Activated CD4-positive, CD25-positive, alpha-beta regulatory T cell (primary cell): ENCODE data around the gene FCRLB.
"Not testable (repeated sequence)": the region's sequence is repeated elsewhere in the genome, so short reads cannot be mapped to it uniquely, and the experiment has no call there.

ENCODE experiments used
- DNase-seq, 4 experiments: peaks; one replicate each; lab custom pipeline; 2025; lab: John Stamatoyannopoulos, UW

Gene FCRLB, protein sequence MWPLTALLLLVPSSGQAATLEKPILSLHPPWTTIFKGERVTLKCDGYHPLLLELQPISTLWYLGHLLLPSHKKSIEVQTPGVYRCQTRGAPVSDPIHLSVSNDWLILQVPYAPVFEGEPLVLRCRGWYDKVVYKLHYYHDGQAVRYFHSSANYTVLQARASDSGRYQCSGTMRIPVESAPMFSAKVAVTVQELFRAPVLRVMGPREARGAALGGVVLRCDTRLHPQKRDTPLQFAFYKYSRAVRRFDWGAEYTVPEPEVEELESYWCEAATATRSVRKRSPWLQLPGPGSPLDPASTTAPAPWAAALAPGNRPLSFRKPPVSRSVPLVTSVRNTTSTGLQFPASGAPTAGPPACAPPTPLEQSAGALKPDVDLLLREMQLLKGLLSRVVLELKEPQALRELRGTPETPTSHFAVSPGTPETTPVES

GRCh38 chr1:161720956-161721737, at the start of gene FCRLB:
FCRLB (plus strand) TSS chr1:161721544; CDS start chr1:161722673, 1,129 bp downstream.
- no peak for DNase-seq

DNA sequence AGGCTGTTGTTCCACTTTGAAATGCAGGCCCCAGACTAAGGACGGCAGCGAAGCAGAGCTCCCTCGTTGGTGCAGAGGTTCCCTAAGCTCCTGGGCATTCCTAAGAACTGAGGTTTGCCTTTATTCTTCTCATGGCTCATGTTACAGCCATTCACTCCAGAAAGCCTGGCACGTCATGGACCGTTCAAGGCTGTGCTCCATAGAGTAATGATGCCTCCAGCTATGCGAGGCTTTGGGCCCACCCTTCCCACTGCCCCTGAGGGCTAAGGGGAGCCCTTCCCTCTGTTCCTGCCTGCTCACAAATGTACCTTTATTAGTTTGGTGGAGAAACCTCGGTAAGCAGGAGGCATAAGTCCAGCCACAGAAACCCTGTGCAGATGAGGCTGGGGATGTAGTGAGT, 47.9 kb upstream of the FCRLB start:
- not testable (repeated sequence) for DNase-seq

- DNase-seq, result not testable (repeated sequence)
Measured at GRCh38 chr1:161674447-161674846, 46.9 kb upstream of the FCRLB start.

- DNase-seq, result not testable (repeated sequence)
Measured at GRCh38 chr1:161674908-161675307, 46.4 kb upstream of the FCRLB start.

DNA sequence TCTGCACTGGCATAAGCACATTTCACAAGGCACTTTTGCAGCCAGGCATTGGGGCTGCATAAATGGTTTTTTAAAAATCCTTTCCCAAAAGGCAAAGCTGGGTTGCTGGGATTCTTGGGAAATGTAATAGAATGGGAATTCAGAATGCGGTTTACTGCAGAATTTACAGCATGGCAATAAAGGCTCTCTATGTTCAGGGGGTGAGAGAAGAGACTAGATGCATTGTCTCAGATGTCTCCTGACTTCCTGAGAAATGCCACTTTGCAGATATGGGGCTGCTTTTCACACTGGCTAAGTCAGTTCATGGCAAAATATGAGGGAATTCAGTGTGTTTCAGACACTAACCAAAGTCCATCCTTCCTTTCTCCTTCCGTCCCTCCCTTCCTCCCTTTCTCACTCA, 44.9 kb upstream of the FCRLB start:
- DNase-seq, result no peak

DNA sequence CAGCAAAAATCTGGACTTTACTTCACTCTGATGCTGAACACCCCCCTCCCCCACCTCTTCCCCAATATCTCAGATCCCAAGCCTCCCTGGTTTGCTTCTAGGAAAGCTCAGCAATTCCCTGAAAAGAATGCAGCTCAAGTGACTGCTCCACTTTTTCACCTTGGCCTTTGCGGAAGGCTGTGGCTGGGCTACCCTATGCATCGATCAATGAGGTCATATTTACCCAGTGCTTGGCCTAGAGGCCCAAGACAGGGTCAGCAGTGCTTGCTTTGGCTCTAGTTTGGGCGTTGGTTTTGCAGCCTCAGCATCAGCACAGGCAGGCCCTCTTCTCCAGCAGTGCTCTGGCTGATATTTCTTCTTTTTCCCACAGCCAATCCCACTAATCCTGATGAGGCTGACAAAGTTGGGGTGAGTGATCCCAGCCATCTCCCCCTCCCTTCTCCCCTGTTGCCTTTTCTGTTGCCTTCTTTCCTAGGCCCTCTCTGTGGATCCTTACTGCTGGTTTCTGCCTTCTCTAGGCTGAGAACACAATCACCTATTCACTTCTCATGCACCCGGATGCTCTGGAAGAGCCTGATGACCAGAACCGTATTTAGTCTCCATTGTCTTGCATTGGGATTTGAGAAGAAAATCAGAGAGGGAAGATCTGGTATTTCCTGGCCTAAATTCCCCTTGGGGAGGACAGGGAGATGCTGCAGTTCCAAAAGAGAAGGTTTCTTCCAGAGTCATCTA, 44.2 kb upstream of the FCRLB start:
- DNase-seq, result no peak

DNA sequence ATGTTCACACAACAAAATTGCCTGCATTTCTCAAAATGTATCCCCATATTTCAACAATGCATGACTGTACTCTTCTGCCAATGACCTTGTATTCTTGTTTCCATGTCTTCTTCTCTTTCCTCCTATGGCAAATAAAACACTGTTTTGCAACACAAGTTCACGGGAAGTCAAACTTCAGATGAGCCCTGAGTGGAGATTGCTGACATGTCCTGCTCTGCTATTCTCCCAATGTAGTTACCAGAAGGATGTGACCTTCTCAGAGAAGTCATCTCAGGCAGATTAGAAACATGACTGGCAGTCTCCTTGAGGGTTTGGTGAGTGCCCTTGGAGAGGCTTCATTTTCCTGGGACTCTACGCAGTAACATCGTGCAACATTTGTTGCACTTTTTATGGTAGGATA, 42.8 kb upstream of the FCRLB start:
- no peak for DNase-seq

GRCh38 chr1:161681879-161682278, 39.5 kb upstream of the FCRLB start:
- DNase-seq, result no peak

- no peak for DNase-seq
Measured at GRCh38 chr1:161688946-161689345, 32.4 kb upstream of the FCRLB start.

- no peak for DNase-seq
Measured at GRCh38 chr1:161691846-161692245, 29.5 kb upstream of the FCRLB start.

DNA sequence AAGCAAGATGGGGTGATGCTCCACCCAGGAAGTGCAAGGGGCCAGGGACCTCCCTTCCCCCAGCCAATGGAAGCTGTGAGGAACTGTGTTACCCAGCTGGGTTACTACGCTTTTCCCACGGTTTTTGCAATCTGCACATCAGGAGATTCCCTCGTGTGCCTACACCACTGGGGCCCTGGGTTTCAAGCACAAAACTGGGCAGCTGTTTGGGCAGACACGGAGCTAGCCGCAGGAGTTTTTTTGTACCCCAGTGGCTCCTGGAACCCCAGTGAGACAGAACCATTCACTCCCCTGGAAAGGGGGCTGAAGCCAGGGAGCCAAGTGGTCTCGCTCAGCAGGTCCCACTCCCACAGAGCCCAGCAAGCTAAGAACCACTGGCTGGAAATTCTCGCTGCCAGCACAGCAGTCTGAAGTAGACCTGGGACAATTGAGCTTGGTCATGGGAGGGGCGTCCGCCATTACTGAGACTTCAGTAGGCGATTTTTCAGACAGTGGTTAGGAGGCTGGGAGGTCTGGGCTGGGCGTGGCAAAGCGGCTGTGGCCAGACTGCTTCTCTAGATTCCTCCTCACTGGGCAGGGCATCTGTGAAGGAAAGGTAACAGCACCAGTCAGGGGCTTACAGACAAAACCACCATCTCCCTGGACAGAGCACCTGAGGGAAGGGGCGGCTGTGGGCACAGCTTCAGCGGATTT, 28.2 kb upstream of the FCRLB start:
- not testable (repeated sequence) for DNase-seq

DNA sequence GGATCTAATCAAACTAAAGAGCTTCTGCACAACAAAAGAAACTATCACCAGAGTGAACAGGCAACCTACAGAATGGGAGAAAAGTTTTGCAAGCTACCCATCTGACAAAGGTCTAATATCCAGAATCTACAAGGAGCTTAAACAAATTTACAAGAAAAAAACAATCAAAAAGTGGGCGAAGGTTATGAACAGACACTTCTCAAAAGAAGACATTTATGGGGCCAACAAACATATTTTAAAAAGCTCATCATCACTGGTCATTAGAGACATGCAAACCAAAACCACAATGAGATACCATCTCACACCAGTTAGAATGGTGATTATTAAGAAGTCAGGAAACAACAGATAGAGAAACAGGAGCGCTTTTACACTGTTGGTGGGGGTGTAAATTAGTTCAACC, 23.0 kb upstream of the FCRLB start:
- DNase-seq, result not testable (repeated sequence)

GRCh38 chr1:161702250-161702649, 19.1 kb upstream of the FCRLB start:
- DNase-seq, result no peak

- DNase-seq, result no peak
Measured at GRCh38 chr1:161705537-161705936, 15.8 kb upstream of the FCRLB start.

GRCh38 chr1:161706113-161706481, 15.2 kb upstream of the FCRLB start:
- DNase-seq, result no peak

DNA sequence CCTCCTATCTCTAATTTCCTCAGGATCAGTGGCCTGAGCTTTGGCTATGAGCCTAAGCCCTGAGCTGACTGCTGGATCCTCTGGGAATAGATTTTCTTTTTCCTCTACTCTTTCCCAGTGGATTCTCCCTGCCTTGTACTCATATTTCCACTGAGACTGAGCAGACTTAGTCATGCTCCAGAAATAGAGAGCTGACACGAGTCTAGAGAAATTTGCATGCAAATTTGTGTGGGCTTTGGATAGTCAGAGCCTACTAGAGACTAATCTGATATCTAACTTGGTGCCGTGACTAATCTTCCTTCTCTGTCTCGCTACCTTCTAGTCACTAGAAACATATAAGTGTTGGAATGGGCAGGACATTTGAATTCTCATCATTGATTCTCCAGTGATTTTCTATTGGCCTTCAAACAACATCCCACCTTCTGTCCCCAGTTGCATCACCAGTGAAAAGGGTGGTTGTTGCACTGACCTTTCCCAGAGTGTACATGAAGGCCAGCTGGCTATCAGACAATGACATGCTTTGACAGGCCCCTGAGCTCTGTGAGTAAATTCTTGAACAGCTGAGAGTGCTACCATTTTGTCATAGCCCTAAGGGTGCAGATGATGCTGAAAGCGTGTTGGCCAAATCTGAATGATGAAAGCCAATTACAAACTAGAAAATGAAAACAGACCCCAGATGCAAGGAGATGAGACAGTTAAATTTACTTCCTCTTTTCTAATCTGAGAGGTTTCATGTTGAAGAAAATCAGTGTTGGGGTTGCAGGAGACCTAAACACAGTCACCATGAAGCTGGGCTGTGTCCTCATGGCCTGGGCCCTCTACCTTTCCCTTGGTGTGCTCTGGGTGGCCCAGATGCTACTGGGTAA, 14.6 kb upstream of the FCRLB start, which contains the start of gene FCRLA:
FCRLA (plus strand) TSS at position 748 of the 866 bp plus-strand sequence; CDS start at position 784, 36 bp downstream.
- no peak for DNase-seq

- DNase-seq, result no peak
Measured at GRCh38 chr1:161707503-161707902, 13.8 kb upstream of the FCRLB start.

GRCh38 chr1:161709373-161709772, 12.0 kb upstream of the FCRLB start:
- DNase-seq, result no peak

GRCh38 chr1:161710560-161710959, 10.8 kb upstream of the FCRLB start:
- no peak for DNase-seq

DNA sequence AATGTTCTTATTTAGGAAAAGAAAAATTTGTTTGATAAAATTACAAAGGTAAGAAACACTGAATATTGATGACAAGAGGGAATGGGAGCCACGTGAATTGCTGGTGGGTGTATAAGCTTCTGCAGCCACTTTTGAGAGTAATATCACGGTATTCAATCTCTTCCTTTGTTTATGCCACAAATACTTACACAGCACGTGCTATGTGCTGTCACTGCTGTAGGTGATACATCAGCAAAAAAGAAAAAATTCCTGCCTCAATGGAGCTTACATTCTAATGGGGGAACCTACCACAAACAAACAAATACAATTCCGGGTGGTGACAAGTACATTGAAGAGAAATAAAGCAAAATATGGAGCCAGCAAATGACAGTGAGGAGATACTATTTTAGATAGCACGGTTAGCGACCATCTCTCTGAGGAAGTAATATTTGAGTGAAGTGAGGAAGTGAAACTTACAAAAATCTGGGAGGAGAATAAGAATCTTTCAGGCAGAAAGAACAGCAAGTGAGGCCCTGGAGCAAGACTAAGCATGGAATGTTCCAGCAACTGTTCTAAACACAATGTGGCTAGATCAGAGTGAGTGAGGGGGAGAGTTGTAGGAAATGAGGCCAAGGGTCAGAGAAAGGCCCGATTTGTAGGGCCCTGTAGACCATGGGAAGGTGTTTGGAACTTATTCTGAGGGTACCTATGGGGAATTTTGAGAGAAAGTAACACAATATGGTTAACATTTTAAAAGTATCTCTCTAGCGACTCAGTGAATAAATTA, 2.6 kb upstream of the FCRLB start:
- no peak for DNase-seq
